Measurements from ENCODE around the gene NTN1. TPM values are rescaled to one million over a fixed set of nuclear protein-coding genes. Genes with fewer than 3 reads are reported as not detected.

The NTN1 gene
- total RNA-seq (1 to 10 TPM; 7.6 to 8.8 TPM), polyA plus RNA-seq (ENCODE audit: insufficient read depth, low read depth, low replicate concordance) (4.8 TPM)
- long read RNA-seq, donor 1 = 0 reads
- long read RNA-seq, donor 2 = 0 reads

DNA sequence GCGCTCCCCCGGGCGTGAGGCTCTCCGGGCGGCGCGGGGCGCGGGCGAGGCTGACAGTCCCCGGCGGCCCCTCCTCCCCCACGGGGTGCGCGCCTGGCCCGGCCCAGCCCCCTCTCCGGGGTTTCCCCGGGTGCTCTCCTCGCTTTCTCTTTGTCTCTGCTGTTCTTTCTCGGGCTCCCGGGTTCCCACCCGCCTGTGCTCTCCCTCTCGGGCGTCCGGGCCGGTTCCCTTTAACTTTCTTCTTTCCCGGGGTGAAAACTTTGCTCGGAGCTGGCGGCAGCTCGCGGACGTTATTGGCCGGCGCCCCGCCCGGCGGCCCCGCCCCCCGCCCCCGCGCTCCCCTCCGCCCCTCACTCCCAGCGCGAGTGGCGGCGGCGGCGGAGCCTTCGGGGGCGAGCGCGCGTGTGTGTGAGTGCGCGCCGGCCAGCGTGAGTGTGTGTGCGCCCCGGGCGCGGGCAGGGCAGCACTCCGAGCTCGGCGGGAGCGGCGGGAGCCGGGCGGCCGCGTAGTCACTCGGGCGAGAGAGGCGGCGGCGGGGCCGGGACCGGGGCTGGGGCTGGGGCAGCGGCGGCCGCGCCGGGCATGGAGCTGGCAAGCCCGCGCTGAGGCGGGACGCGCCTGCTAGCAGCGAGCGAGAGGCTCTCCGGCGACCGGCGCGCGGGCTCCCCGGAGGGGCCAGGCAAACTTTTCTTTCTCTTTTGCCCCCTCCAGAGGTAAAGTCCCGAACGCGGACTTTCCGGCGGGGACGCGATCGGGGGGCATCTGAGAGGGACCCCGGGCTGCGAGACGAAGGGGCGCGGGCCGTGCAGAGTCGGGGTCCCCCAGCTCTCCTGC is at the start of gene NTN1:
TSS of gene NTN1 (plus strand) at position 353 of the 834 bp plus-strand sequence. CDS start 864 bp downstream, outside the sequence.
- no peaks in the 10 kb centered on the region for H3K9me3 ChIP-seq
- WGBS, 2 donors = 0 to 1% methylated on average over 20 to 72 of the region's 111 CpGs
- TF ChIP-seq POLR2A (IDR thresholded peaks at IDR 0.05) = no peak
- no peak for TF ChIP-seq CTCF (IDR thresholded peaks at IDR 0.05)
- intact Hi-C loops (cut with DNase I; ENCODE audit: low total_unique reads) = no loop called here
- H3K4me3 ChIP-seq = peak within 1 kb of the TSS; percentile 51 to 60
- peak; percentile 40 for DNase-seq
- no peaks in the 10 kb centered on the region for H3K36me3 ChIP-seq (ENCODE audit: low read depth, missing control alignments)
- peaks cover 7% of the 10 kb centered on the region for H3K4me1 ChIP-seq
- no peaks in the 10 kb centered on the region for H3K27me3 ChIP-seq
- H3K27ac ChIP-seq = peak within 1 kb of the TSS in 1 of 2 donors; percentile 18

- Histone ChIP-seq H3K27me3 (no peaks in the 10 kb centered on the region), H3K4me3 (no peak overlapping the region), H3K9me3 (no peaks in the 10 kb centered on the region), H3K4me1 (no peaks in the 10 kb centered on the region), H3K36me3 (ENCODE audit: low read depth, missing control alignments) (no peaks in the 10 kb centered on the region), H3K27ac (no peak overlapping the region)
- intact Hi-C loops (cut with DNase I; ENCODE audit: low total_unique reads) = no loop called here
- no peak for DNase-seq
- TF ChIP-seq CTCF (IDR thresholded peaks at IDR 0.05) = no peak
- no peak for TF ChIP-seq POLR2A (IDR thresholded peaks at IDR 0.05)
- 77 to 92% methylated on average over 9 of the region's 9 CpGs for WGBS, 2 donors
These were observed 46.1 kb upstream of the NTN1 start for GRCh38 chr17:8975091-8975725.

GRCh38 chr17:8976638-8977037 is 44.7 kb upstream of the NTN1 start:
- no peak overlapping the region for H3K27ac ChIP-seq
- H3K27me3 ChIP-seq = no peaks in the 10 kb centered on the region
- 96 to 97% methylated on average over 1 of the region's 1 CpG for WGBS, 2 donors
- TF ChIP-seq CTCF (IDR thresholded peaks at IDR 0.05) (no peak), POLR2A (IDR thresholded peaks at IDR 0.05) (no peak)
- intact Hi-C loops (cut with DNase I; ENCODE audit: low total_unique reads) = no loop called here
- H3K9me3 ChIP-seq = no peaks in the 10 kb centered on the region
- H3K4me1 ChIP-seq = no peaks in the 10 kb centered on the region
- DNase-seq = no peak
- no peak overlapping the region for H3K4me3 ChIP-seq
- no peaks in the 10 kb centered on the region for H3K36me3 ChIP-seq (ENCODE audit: low read depth, missing control alignments)

- TF ChIP-seq POLR2A (IDR thresholded peaks at IDR 0.05) = no peak
- no peak for TF ChIP-seq CTCF (IDR thresholded peaks at IDR 0.05)
- Histone ChIP-seq H3K9me3 (no peaks in the 10 kb centered on the region), H3K27ac (no peak overlapping the region)
These were observed 41.6 kb upstream of the NTN1 start for GRCh38 chr17:8979715-8980114.

More at GRCh38 chr17:8979715-8980114, 41.6 kb upstream of the NTN1 start:
- no peaks in the 10 kb centered on the region for H3K4me1 ChIP-seq
- no peak for DNase-seq
- H3K4me3 ChIP-seq = no peak overlapping the region
- H3K36me3 ChIP-seq (ENCODE audit: low read depth, missing control alignments) = no peaks in the 10 kb centered on the region
- intact Hi-C loops (cut with DNase I; ENCODE audit: low total_unique reads) = no loop called here
- no peaks in the 10 kb centered on the region for H3K27me3 ChIP-seq

All from testis (tissue), 5 donors.